ENCODE data around the gene MAML2. TPM values are rescaled to one million over a fixed set of nuclear protein-coding genes. Genes with fewer than 3 reads are reported as not detected.
A peak's percentile ranks its signal among the peaks of the same experiment; 100 is the strongest.

MAML2 gene
- total and polyA plus RNA-seq, 2 experiments from 2014 or later = 2.0 to 7.1 TPM

GRCh38 chr11:96088914-96089313 lies 254.1 kb downstream of the MAML2 start (continued):
- no peak for TF ChIP-seq REST (IDR thresholded peaks at IDR 0.05; ENCODE audit: unreplicated experiment)
- TF ChIP-seq POLR2AphosphoS5 (IDR thresholded peaks at IDR 0.05; ENCODE audit: low read depth) = no peak
- TF ChIP-seq STAT1 (IDR thresholded peaks at IDR 0.05; ENCODE audit: unreplicated experiment) = no peak

GRCh38 chr11:96086111-96086510 lies 256.9 kb downstream of the MAML2 start:
- H3K79me2 ChIP-seq (replicated peaks; ENCODE audit: insufficient read depth) = no peaks in the 10 kb centered on the region
- no peaks in the 10 kb centered on the region for H3K9me3 Mint-ChIP-seq
- DNase-seq (ENCODE audit: low spot score) (no peak), ATAC-seq (no peak)
- H3K36me3 ChIP-seq (ENCODE audit: insufficient read depth) = no peaks in the 10 kb centered on the region
- H3K27ac ChIP-seq (ENCODE audit: low read depth) = no peak overlapping the region
- no peaks in the 10 kb centered on the region for H3F3A ChIP-seq (replicated peaks; ENCODE audit: low read depth)
- no peak overlapping the region for H2AFZ ChIP-seq
- no peaks in the 10 kb centered on the region for H3K36me3 Mint-ChIP-seq (ENCODE audit: low read depth)
- TF ChIP-seq ETS1 (IDR thresholded peaks at IDR 0.05) (no peak), EZH2phosphoT487 (IDR thresholded peaks at IDR 0.05; ENCODE audit: unreplicated experiment) (no peak), ZNF331 (CRISPR knock-in tag; IDR thresholded peaks at IDR 0.05; ENCODE audit: low read depth) (no peak), NANOG (IDR thresholded peaks at IDR 0.05; ENCODE audit: borderline replicate concordance) (no peak), ZNF114 (CRISPR knock-in tag; IDR thresholded peaks at IDR 0.05) (no peak), STAT1 (IDR thresholded peaks at IDR 0.05; ENCODE audit: unreplicated experiment) (no peak), CREB1 (CRISPR knock-in tag; IDR thresholded peaks at IDR 0.05; ENCODE audit: low read depth) (no peak)
- peak overlapping the region; percentile 48; the same call in 1 of the 2 replicates for H3K4me2 ChIP-seq
- H3K4me1 Mint-ChIP-seq = peaks cover 17% of the 10 kb centered on the region; the same call in 2 of the 3 replicates
- H3K27me3 Mint-ChIP-seq (ENCODE audit: insufficient read depth, low read depth, poor library complexity) = no peaks in the 10 kb centered on the region
- 0 out of 2 replicates have a peak, but pooled peaks cover 4% of the 10 kb centered on the region for H3K9me2 ChIP-seq (ENCODE audit: insufficient read depth)
- no peak overlapping the region for H3K4me3 Mint-ChIP-seq
- peaks cover 44% of the 10 kb centered on the region for H3K4me1 ChIP-seq (ENCODE audit: insufficient read depth)
- no peaks in the 10 kb centered on the region for H3K27me3 ChIP-seq (ENCODE audit: insufficient read depth)
- no peaks in the 10 kb centered on the region for H4K20me1 ChIP-seq (replicated peaks; ENCODE audit: insufficient read depth)
- H3K4me3 ChIP-seq = no peak overlapping the region
- no peak overlapping the region for H3K27ac Mint-ChIP-seq

GRCh38 chr11:96085319-96085930 lies 257.6 kb downstream of the MAML2 start:
- Histone ChIP-seq H2AFZ (no peak overlapping the region), H3K27me3 (ENCODE audit: insufficient read depth) (no peaks in the 10 kb centered on the region), H3F3A (replicated peaks; ENCODE audit: low read depth) (no peaks in the 10 kb centered on the region), H3K36me3 (ENCODE audit: insufficient read depth) (no peaks in the 10 kb centered on the region), H3K4me1 (ENCODE audit: insufficient read depth) (peaks cover 49% of the 10 kb centered on the region), H4K20me1 (replicated peaks; ENCODE audit: insufficient read depth) (no peaks in the 10 kb centered on the region), H3K79me2 (replicated peaks; ENCODE audit: insufficient read depth) (no peaks in the 10 kb centered on the region), H3K4me2 (no peak overlapping the region), H3K9me2 (ENCODE audit: insufficient read depth) (0 out of 2 replicates have a peak, but pooled peaks cover 4% of the 10 kb centered on the region), H3K27ac (ENCODE audit: low read depth) (no peak overlapping the region), H3K4me3 (no peak overlapping the region)
- no peaks in the 10 kb centered on the region for H3K27me3 Mint-ChIP-seq (ENCODE audit: insufficient read depth, low read depth, poor library complexity)
- DNase-seq (ENCODE audit: low spot score) (no peak), ATAC-seq (no peak)
- no peak overlapping the region for H3K4me3 Mint-ChIP-seq
- no peaks in the 10 kb centered on the region for H3K36me3 Mint-ChIP-seq (ENCODE audit: low read depth)
- no peak overlapping the region for H3K27ac Mint-ChIP-seq
- no peaks in the 10 kb centered on the region for H3K9me3 Mint-ChIP-seq
- peaks cover 22% of the 10 kb centered on the region; the same call in 2 of the 3 replicates for H3K4me1 Mint-ChIP-seq
- TF ChIP-seq JUNB (IDR thresholded peaks at IDR 0.05; ENCODE audit: unreplicated experiment) (no peak), CTCF (conservative IDR thresholded peaks at IDR 0.05; ENCODE audit: low read depth in 2 of 2) (no peak), NANOG (IDR thresholded peaks at IDR 0.05; ENCODE audit: borderline replicate concordance) (no peak), ETS1 (IDR thresholded peaks at IDR 0.05) (no peak), REST (IDR thresholded peaks at IDR 0.05; ENCODE audit: unreplicated experiment) (no peak)

All from GM23338 (cell line).